ENCODE data around the gene TIMM17B. TPM values are rescaled to one million over a fixed set of nuclear protein-coding genes. Genes with fewer than 3 reads are reported as not detected.

TIMM17B gene
- total RNA-seq, 1 donor from 2014 or later: 58.2 TPM

DNA sequence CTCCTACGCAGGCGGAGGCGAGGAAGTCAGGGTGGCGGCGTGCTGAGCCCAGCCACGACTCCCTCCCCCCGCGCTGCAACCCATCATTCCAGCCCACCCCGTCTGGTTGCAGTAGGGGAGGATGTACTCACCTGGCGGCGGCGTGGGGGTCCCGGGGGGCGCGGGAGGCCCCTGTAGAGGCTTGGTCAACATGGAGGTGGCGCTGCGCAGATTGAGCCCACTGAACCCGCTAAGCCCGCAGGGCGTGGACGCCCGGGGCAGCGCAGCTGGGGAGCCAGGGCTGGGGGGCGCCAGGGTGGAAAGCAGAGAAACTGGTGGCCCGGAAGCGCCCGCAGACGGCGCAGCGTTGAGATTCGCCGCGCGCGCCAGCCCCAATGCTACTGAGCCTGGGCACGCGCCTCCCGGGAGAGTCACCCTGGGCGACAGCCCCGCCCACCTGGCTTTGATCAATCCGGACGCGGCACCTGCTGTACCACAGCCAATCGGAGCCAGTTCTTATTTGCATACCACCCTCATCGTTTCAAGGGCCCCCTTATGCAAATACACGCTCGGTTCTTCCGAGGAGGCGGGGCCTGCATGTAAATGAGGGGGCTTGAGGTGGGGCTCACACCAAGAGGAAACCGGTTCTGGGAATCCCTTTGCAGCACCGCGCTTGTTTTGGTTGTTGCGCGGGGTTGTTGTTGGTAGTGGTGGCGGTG lies 21.2 kb upstream of the TIMM17B start, which contains the start of gene PIM2:
Gene PIM2 (minus strand): TSS at position 382 of the 698 bp plus-strand sequence. CDS start 190 bp downstream, at position 192.
- peak within 1 kb of the TSS; percentile 65 for H3K9ac ChIP-seq (ENCODE audit: low read length)
- DNase-seq (ENCODE audit: low read depth) (peak; percentile 80), FAIRE-seq (no peak)
- no peaks in the 10 kb centered on the region for H3K36me3 ChIP-seq (ENCODE audit: insufficient read depth, low read length)
- TF ChIP-seq EZH2 (IDR thresholded peaks at IDR 0.05; ENCODE audit: insufficient read depth, low read length): no peak
- TF ChIP-seq, protein P1, sequence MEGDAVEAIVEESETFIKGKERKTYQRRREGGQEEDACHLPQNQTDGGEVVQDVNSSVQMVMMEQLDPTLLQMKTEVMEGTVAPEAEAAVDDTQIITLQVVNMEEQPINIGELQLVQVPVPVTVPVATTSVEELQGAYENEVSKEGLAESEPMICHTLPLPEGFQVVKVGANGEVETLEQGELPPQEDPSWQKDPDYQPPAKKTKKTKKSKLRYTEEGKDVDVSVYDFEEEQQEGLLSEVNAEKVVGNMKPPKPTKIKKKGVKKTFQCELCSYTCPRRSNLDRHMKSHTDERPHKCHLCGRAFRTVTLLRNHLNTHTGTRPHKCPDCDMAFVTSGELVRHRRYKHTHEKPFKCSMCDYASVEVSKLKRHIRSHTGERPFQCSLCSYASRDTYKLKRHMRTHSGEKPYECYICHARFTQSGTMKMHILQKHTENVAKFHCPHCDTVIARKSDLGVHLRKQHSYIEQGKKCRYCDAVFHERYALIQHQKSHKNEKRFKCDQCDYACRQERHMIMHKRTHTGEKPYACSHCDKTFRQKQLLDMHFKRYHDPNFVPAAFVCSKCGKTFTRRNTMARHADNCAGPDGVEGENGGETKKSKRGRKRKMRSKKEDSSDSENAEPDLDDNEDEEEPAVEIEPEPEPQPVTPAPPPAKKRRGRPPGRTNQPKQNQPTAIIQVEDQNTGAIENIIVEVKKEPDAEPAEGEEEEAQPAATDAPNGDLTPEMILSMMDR (IDR thresholded peaks at IDR 0.05; ENCODE audit: insufficient read depth, low read depth, low read length): no peak
- no peak within 1 kb of the TSS for H2AFZ ChIP-seq (ENCODE audit: low read depth, low read length)
- peaks cover 21% of the 10 kb centered on the region for H3K4me1 ChIP-seq (ENCODE audit: insufficient read depth, low read length)
- H3K27ac Mint-ChIP-seq (ENCODE audit: unreplicated experiment): peak within 1 kb of the TSS; percentile 87
- H3K4me3 ChIP-seq (ENCODE audit: insufficient read depth, low read depth, low read length): peak within 1 kb of the TSS; percentile 55
- H3K4me2 ChIP-seq (ENCODE audit: low read length): peak within 1 kb of the TSS; percentile 87
- H3K4me3 Mint-ChIP-seq (ENCODE audit: unreplicated experiment): peak within 1 kb of the TSS; percentile 89
- peaks cover 6% of the 10 kb centered on the region for H3K4me1 Mint-ChIP-seq (ENCODE audit: low read depth, unreplicated experiment)
- H3K9me3 ChIP-seq (ENCODE audit: insufficient read depth, low read depth, low read length): no peaks in the 10 kb centered on the region
- H3K9me3 Mint-ChIP-seq (ENCODE audit: unreplicated experiment): no peaks in the 10 kb centered on the region
- H3K27ac ChIP-seq (ENCODE audit: low read depth, low read length): no peak within 1 kb of the TSS
- peaks cover 13% of the 10 kb centered on the region for H4K20me1 ChIP-seq (ENCODE audit: insufficient read depth, low read length)
- no peaks in the 10 kb centered on the region for H3K27me3 Mint-ChIP-seq (ENCODE audit: low read depth, unreplicated experiment)
- H3K36me3 Mint-ChIP-seq (ENCODE audit: low read depth, unreplicated experiment): peaks cover 3% of the 10 kb centered on the region
- H3K79me2 ChIP-seq (ENCODE audit: insufficient read depth, low read length): no peaks in the 10 kb centered on the region
- no peaks in the 10 kb centered on the region for H3K27me3 ChIP-seq (ENCODE audit: insufficient read depth, low read length)

DNA sequence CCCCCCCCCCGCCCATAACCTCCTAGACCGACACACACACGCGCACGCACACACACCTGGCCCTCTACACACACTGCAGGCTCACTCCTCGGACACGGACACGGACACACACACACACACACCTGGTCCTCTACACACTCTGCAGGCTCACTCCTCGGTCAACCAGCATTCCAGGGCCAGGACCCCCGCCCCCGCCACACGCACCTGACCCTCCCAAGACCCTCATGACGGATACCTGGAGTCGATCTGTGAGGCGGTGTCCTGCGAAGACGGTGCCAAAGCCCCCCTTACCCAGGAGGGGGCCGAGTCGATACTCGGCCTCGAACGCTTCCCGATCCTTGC lies 20.7 kb upstream of the TIMM17B start:
- Histone ChIP-seq H3K4me1 (ENCODE audit: insufficient read depth, low read length) (peaks cover 21% of the 10 kb centered on the region), H3K79me2 (ENCODE audit: insufficient read depth, low read length) (no peaks in the 10 kb centered on the region), H2AFZ (ENCODE audit: low read depth, low read length) (no peak overlapping the region), H4K20me1 (ENCODE audit: insufficient read depth, low read length) (peaks cover 13% of the 10 kb centered on the region), H3K36me3 (ENCODE audit: insufficient read depth, low read length) (no peaks in the 10 kb centered on the region), H3K27me3 (ENCODE audit: insufficient read depth, low read length) (no peaks in the 10 kb centered on the region), H3K9ac (ENCODE audit: low read length) (peak overlapping the region; percentile 65), H3K4me2 (ENCODE audit: low read length) (peak overlapping the region; percentile 87), H3K9me3 (ENCODE audit: insufficient read depth, low read depth, low read length) (no peaks in the 10 kb centered on the region), H3K27ac (ENCODE audit: low read depth, low read length) (no peak overlapping the region), H3K4me3 (ENCODE audit: insufficient read depth, low read depth, low read length) (peak overlapping the region; percentile 55)
- Mint-ChIP-seq H3K27ac (ENCODE audit: unreplicated experiment) (peak overlapping the region; percentile 66), H3K4me1 (ENCODE audit: low read depth, unreplicated experiment) (peaks cover 6% of the 10 kb centered on the region), H3K27me3 (ENCODE audit: low read depth, unreplicated experiment) (no peaks in the 10 kb centered on the region), H3K9me3 (ENCODE audit: unreplicated experiment) (no peaks in the 10 kb centered on the region), H3K36me3 (ENCODE audit: low read depth, unreplicated experiment) (peaks cover 3% of the 10 kb centered on the region), H3K4me3 (ENCODE audit: unreplicated experiment) (peak overlapping the region; percentile 89)
- DNase-seq (ENCODE audit: low read depth): no peak
- TF ChIP-seq, protein P1 (IDR thresholded peaks at IDR 0.05; ENCODE audit: insufficient read depth, low read depth, low read length): no peak
- TF ChIP-seq EZH2 (IDR thresholded peaks at IDR 0.05; ENCODE audit: insufficient read depth, low read length): no peak
- no peak for FAIRE-seq
